ENCODE measurements around the gene LIX1L. TPM values are rescaled to one million over a fixed set of nuclear protein-coding genes. Genes with fewer than 3 reads are reported as not detected.

LIX1L gene
- total RNA-seq, 1 experiment from 2014 or later = 12.4 TPM

GRCh38 chr1:145889722-145890121 lies 68.1 kb downstream of the LIX1L start:
- no peak overlapping the region for H2AFZ ChIP-seq (ENCODE audit: low read depth, low read length, poor library complexity, severe bottlenecking)
- no peak overlapping the region for H3K27ac ChIP-seq (ENCODE audit: low read depth, low read length)
- intact Hi-C loops (cut with micrococcal nuclease) = loop anchor here (5.0 kb wide), 1 partner anchor 88 kb away; no protein-coding TSS in a partner anchor
- no peaks in the 10 kb centered on the region for H3K9me3 ChIP-seq (ENCODE audit: control insufficient read depth in 1 of 2, insufficient read depth in 1 of 2, low read depth in 1 of 2, low read length in 2 of 2)
- TF ChIP-seq POLR2AphosphoS5 (IDR thresholded peaks at IDR 0.05; ENCODE audit: low read depth, low read length) = no peak
- BruUV-seq (replicated peaks) = no TSS peak
- no peaks in the 10 kb centered on the region for H4K20me1 ChIP-seq (ENCODE audit: insufficient read depth)
- H3K9me2 ChIP-seq (ENCODE audit: insufficient read depth) = no peaks in the 10 kb centered on the region
- no peak overlapping the region for H3K9ac ChIP-seq (ENCODE audit: low read length)
- ATAC-seq (no peak), DNase-seq (ENCODE audit: low read depth, low spot score) (no peak)
- H3K27me3 ChIP-seq (ENCODE audit: insufficient read depth, low read length) = peaks cover 4% of the 10 kb centered on the region; the same call in 1 of the 2 replicates
- RAD21 ChIA-PET (ENCODE audit: low non-redundant PET in 1 of 2, low total read pairs in 2 of 2, uncharacterized antibody in 2 of 2, unreplicated experiment in 2 of 2) = no interaction called here
- H3K79me2 ChIP-seq (ENCODE audit: insufficient read depth, low read length) = no peaks in the 10 kb centered on the region
- no peak overlapping the region for H3K4me2 ChIP-seq (ENCODE audit: low read length)
- peaks cover 29 to 51% of the 10 kb centered on the region in 2 experiments for H3K4me1 ChIP-seq (ENCODE audit: control insufficient read depth in 1 of 2, insufficient read depth in 2 of 2, low read length in 2 of 2)
- no peaks in the 10 kb centered on the region for H3K36me3 ChIP-seq (ENCODE audit: control insufficient read depth in 1 of 2, insufficient read depth in 2 of 2, low read length in 2 of 2)
- H3K4me3 ChIP-seq (replicated peaks in 1 of 2; ENCODE audit: low read depth in 1 of 2, low read length in 2 of 2) = no peak overlapping the region
- POLR2A ChIA-PET = interaction anchor here (1.2 kb wide), 1 partner anchor 44 kb away, joined by 3 read pairs; the partner anchor contains the start of gene NUDT17
- CTCF ChIA-PET = interaction anchor here (3.3 kb wide), 1 partner anchor 32 kb away, joined by 36 read pairs; the partner anchor contains the start of gene PIAS3

- ATAC-seq (no peak), DNase-seq (ENCODE audit: low read depth, low spot score) (no peak)
- no TSS peak for BruUV-seq (replicated peaks)
- Histone ChIP-seq H4K20me1 (ENCODE audit: insufficient read depth) (no peaks in the 10 kb centered on the region), H2AFZ (ENCODE audit: low read depth, low read length, poor library complexity, severe bottlenecking) (no peak overlapping the region), H3K4me2 (ENCODE audit: low read length) (peak overlapping the region; percentile 6; the same call in 1 of the 2 replicates), H3K36me3 (ENCODE audit: control insufficient read depth in 1 of 2, insufficient read depth in 2 of 2, low read length in 2 of 2) (no peaks in the 10 kb centered on the region), H3K27me3 (ENCODE audit: insufficient read depth, low read length) (peaks cover 7% of the 10 kb centered on the region; the same call in 1 of the 2 replicates), H3K4me3 (replicated peaks in 1 of 2; ENCODE audit: low read depth in 1 of 2, low read length in 2 of 2) (no peak overlapping the region), H3K27ac (ENCODE audit: low read depth, low read length) (no peak overlapping the region), H3K79me2 (ENCODE audit: insufficient read depth, low read length) (no peaks in the 10 kb centered on the region), H3K9me3 (ENCODE audit: control insufficient read depth in 1 of 2, insufficient read depth in 1 of 2, low read depth in 1 of 2, low read length in 2 of 2) (no peaks in the 10 kb centered on the region), H3K9me2 (ENCODE audit: insufficient read depth) (no peaks in the 10 kb centered on the region), H3K9ac (ENCODE audit: low read length) (no peak overlapping the region), H3K4me1 (ENCODE audit: control insufficient read depth in 1 of 2, insufficient read depth in 2 of 2, low read length in 2 of 2) (peaks cover 20 to 39% of the 10 kb centered on the region in 2 experiments)
- POLR2A ChIA-PET = interaction anchor here (0.7 kb wide), 1 partner anchor 30 kb away, joined by 4 read pairs; no protein-coding TSS in a partner anchor
- RAD21 ChIA-PET (ENCODE audit: low non-redundant PET in 1 of 2, low total read pairs in 2 of 2, uncharacterized antibody in 2 of 2, unreplicated experiment in 2 of 2) = no interaction called here
- intact Hi-C loops (cut with micrococcal nuclease) = no loop called here
- TF ChIP-seq POLR2A (IDR thresholded peaks at IDR 0.05; ENCODE audit: borderline replicate concordance, extremely low read depth, insufficient read depth, insufficient read length) (no peak), RAD21 (IDR thresholded peaks at IDR 0.05; ENCODE audit: low read depth) (no peak), JUND (IDR thresholded peaks at IDR 0.05) (no peak), ZNF274 (IDR thresholded peaks at IDR 0.05; ENCODE audit: low read depth, low read length) (no peak), CTCF (IDR thresholded peaks at IDR 0.05 in 2 of 3, conservative IDR thresholded peaks at IDR 0.05 in 1 of 3; ENCODE audit: borderline replicate concordance in 1 of 3, insufficient read depth in 1 of 3, low read depth in 2 of 3, low read length in 2 of 3) (no peak), SIN3A (IDR thresholded peaks at IDR 0.05; ENCODE audit: low read depth) (no peak), MAX (IDR thresholded peaks at IDR 0.05) (no peak), EZH2 (IDR thresholded peaks at IDR 0.05) (no peak), CEBPB (IDR thresholded peaks at IDR 0.05; ENCODE audit: low read depth) (no peak), REST (IDR thresholded peaks at IDR 0.05; ENCODE audit: low read depth) (no peak), ATF3 (IDR thresholded peaks at IDR 0.05) (no peak), SP1 (IDR thresholded peaks at IDR 0.05; ENCODE audit: low read depth) (no peak), EZH2phosphoT487 (IDR thresholded peaks at IDR 0.05; ENCODE audit: borderline replicate concordance) (no peak), EGR1 (IDR thresholded peaks at IDR 0.05; ENCODE audit: low read depth) (no peak)
- CTCF ChIA-PET = no interaction called here
Observed at GRCh38 chr1:145887631-145888030, 70.2 kb downstream of the LIX1L start.

Data from HCT116 (cell line).